ENCODE data around the gene PARN.

The PARN gene

GRCh38 chr16:14476183-14476582 lies 153.9 kb downstream of the PARN start:
- no peak for DNase-seq (ENCODE audit: extremely low read depth in 1 of 2, low read depth in 1 of 2)

GRCh38 chr16:14475370-14476139 lies 154.5 kb downstream of the PARN start:
- no peak for DNase-seq (ENCODE audit: extremely low read depth in 1 of 2, low read depth in 1 of 2)

- DNase-seq (ENCODE audit: extremely low read depth in 1 of 2, low read depth in 1 of 2), result no peak
Measured at GRCh38 chr16:14473488-14473887, 156.6 kb downstream of the PARN start.

- no peak for DNase-seq (ENCODE audit: extremely low read depth in 1 of 2, low read depth in 1 of 2)
Measured at GRCh38 chr16:14472357-14472756, 157.7 kb downstream of the PARN start.

GRCh38 chr16:14470788-14471187 lies 159.3 kb downstream of the PARN start:
- no peak for DNase-seq (ENCODE audit: extremely low read depth in 1 of 2, low read depth in 1 of 2)

- no peak for DNase-seq (ENCODE audit: extremely low read depth in 1 of 2, low read depth in 1 of 2)
Measured at GRCh38 chr16:14465799-14466198, 164.3 kb downstream of the PARN start.

GRCh38 chr16:14464796-14465195 lies 165.3 kb downstream of the PARN start:
- no peak for DNase-seq (ENCODE audit: extremely low read depth in 1 of 2, low read depth in 1 of 2)

- DNase-seq (ENCODE audit: extremely low read depth in 1 of 2, low read depth in 1 of 2), result no peak
Measured at GRCh38 chr16:14464192-14464591, 165.9 kb downstream of the PARN start.

- no peak for DNase-seq (ENCODE audit: extremely low read depth in 1 of 2, low read depth in 1 of 2)
Measured at GRCh38 chr16:14462811-14463210, 167.2 kb downstream of the PARN start.

- no peak for DNase-seq (ENCODE audit: extremely low read depth in 1 of 2, low read depth in 1 of 2)
Measured at GRCh38 chr16:14460726-14461125, 169.3 kb downstream of the PARN start.

- no peak for DNase-seq (ENCODE audit: extremely low read depth in 1 of 2, low read depth in 1 of 2)
Measured at GRCh38 chr16:14458576-14458975, 171.5 kb downstream of the PARN start.

- no peak for DNase-seq (ENCODE audit: extremely low read depth in 1 of 2, low read depth in 1 of 2)
Measured at GRCh38 chr16:14456793-14457481, 173.1 kb downstream of the PARN start.

GRCh38 chr16:14455573-14455972 lies 174.5 kb downstream of the PARN start:
- DNase-seq (ENCODE audit: extremely low read depth in 1 of 2, low read depth in 1 of 2), result no peak

GRCh38 chr16:14454391-14454790 lies 175.7 kb downstream of the PARN start:
- DNase-seq (ENCODE audit: extremely low read depth in 1 of 2, low read depth in 1 of 2), result no peak

- DNase-seq (ENCODE audit: extremely low read depth in 1 of 2, low read depth in 1 of 2), result no peak
Measured at GRCh38 chr16:14452066-14452465, 178.0 kb downstream of the PARN start.

- DNase-seq (ENCODE audit: extremely low read depth in 1 of 2, low read depth in 1 of 2), result no peak
Measured at GRCh38 chr16:14450846-14451245, 179.2 kb downstream of the PARN start.

GRCh38 chr16:14449790-14450480 lies 180.1 kb downstream of the PARN start:
- no peak for DNase-seq (ENCODE audit: extremely low read depth in 1 of 2, low read depth in 1 of 2)

GRCh38 chr16:14449334-14449733 lies 180.7 kb downstream of the PARN start:
- DNase-seq (ENCODE audit: extremely low read depth in 1 of 2, low read depth in 1 of 2), result no peak

GRCh38 chr16:14448879-14449278 lies 181.2 kb downstream of the PARN start:
- no peak for DNase-seq (ENCODE audit: extremely low read depth in 1 of 2, low read depth in 1 of 2)

GRCh38 chr16:14447783-14448182 lies 182.3 kb downstream of the PARN start:
- no peak for DNase-seq (ENCODE audit: extremely low read depth in 1 of 2, low read depth in 1 of 2)

GRCh38 chr16:14446796-14447195 lies 183.3 kb downstream of the PARN start:
- no peak for DNase-seq (ENCODE audit: extremely low read depth in 1 of 2, low read depth in 1 of 2)

Data from stimulated activated CD8-positive, alpha-beta memory T cell treated with anti-CD3 and anti-CD28 coated beads, Interleukin-7, amount 100 ng/mL, for 48 hours (primary cell).